ENCODE results near the gene ACTL7A. TPM values are rescaled to one million over a fixed set of nuclear protein-coding genes. Genes with fewer than 3 reads are reported as not detected.
"Not testable (repeated sequence)": the region's sequence is repeated elsewhere in the genome, so short reads cannot be mapped to it uniquely, and the experiment has no call there.

The ACTL7A gene
- total RNA-seq, 2 donors from 2014 or later = not detected

DNA sequence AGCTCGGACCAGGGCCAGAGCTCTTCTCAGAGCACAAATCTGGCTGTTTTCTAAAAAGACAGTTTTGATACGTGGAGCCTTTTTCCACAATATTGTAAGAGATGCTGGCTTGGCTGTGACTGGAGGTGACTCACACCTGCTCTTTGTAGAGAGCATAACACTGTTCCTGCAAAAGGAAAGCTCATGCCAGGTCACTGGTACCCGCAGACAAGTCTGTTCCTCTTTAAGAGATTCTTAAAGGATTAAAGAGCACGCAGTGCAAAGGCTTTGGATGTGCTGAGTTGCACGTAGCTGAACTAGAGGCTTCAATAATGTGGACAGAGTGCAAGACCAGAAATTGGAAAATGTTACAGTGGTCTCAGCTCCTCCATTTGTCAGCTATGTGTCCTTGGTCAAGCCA is 25.3 kb upstream of the ACTL7A start:
- no peak for DNase-seq
- WGBS, 2 experiments (ENCODE audit: insufficient coverage in 1 of 2, insufficient read length in 1 of 2) = 84 to 87% methylated on average over 5 of the region's 5 CpGs

DNA sequence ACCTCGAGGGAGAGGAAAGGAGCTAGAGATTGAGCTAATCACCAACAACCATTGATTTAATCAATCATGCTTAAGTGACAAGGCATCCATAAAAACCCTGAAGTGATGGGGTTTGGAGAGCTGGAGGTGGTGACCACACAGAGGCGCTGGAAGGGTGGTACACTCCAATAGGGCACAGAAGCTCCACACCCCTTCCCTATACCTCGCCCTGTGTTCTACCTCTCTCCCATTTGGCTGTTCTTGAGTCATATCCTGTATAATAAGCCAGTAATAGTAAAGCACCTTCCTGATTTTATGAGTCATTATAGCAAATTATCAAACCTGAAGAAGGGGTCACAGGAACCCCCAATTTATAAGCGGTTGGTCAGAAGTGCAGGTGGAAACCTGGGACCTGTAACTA is 24.5 kb upstream of the ACTL7A start:
- TF ChIP-seq, protein P1, sequence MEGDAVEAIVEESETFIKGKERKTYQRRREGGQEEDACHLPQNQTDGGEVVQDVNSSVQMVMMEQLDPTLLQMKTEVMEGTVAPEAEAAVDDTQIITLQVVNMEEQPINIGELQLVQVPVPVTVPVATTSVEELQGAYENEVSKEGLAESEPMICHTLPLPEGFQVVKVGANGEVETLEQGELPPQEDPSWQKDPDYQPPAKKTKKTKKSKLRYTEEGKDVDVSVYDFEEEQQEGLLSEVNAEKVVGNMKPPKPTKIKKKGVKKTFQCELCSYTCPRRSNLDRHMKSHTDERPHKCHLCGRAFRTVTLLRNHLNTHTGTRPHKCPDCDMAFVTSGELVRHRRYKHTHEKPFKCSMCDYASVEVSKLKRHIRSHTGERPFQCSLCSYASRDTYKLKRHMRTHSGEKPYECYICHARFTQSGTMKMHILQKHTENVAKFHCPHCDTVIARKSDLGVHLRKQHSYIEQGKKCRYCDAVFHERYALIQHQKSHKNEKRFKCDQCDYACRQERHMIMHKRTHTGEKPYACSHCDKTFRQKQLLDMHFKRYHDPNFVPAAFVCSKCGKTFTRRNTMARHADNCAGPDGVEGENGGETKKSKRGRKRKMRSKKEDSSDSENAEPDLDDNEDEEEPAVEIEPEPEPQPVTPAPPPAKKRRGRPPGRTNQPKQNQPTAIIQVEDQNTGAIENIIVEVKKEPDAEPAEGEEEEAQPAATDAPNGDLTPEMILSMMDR (conservative IDR thresholded peaks at IDR 0.05) = no peak
- whole genome bisulfite sequencing, 2 experiments (ENCODE audit: insufficient coverage in 1 of 2, insufficient read length in 1 of 2) = 91 to 100% methylated on average over 1 to 4 of the region's 4 CpGs
- no peak overlapping the region for H3K9ac ChIP-seq (ENCODE audit: extremely low read depth, low read length, poor library complexity, severe bottlenecking)
- no peak for DNase-seq
- H3K4me3 ChIP-seq (ENCODE audit: low read length) = no peak overlapping the region
- H3K36me3 ChIP-seq (ENCODE audit: control insufficient read depth, insufficient read depth, low read length) = no peaks in the 10 kb centered on the region
- H3K4me1 ChIP-seq (ENCODE audit: control insufficient read depth, insufficient read depth, low read length) = no peaks in the 10 kb centered on the region
- no peaks in the 10 kb centered on the region for H3K36me3 Mint-ChIP-seq (ENCODE audit: low read depth)
- peaks cover 7% of the 10 kb centered on the region for H3K4me1 Mint-ChIP-seq
- H3K27me3 Mint-ChIP-seq (ENCODE audit: insufficient read depth) = no peaks in the 10 kb centered on the region
- H3K27ac Mint-ChIP-seq = no peak overlapping the region
- H3K27ac ChIP-seq (ENCODE audit: low read depth, low read length) = no peak overlapping the region
- no peaks in the 10 kb centered on the region for H3K9me3 Mint-ChIP-seq
- no peak overlapping the region for H3K4me3 Mint-ChIP-seq
- no peaks in the 10 kb centered on the region for H3K27me3 ChIP-seq (ENCODE audit: control insufficient read depth, insufficient read depth, low read length, poor library complexity, severe bottlenecking)
- H3K9me3 ChIP-seq (ENCODE audit: control insufficient read depth, low read length) = no peaks in the 10 kb centered on the region

More for the DNA sequence above, 25.3 kb upstream of the ACTL7A start:
- TF ChIP-seq, protein P1 (conservative IDR thresholded peaks at IDR 0.05) = no peak
- Mint-ChIP-seq H3K27me3 (ENCODE audit: insufficient read depth) (no peaks in the 10 kb centered on the region), H3K9me3 (no peaks in the 10 kb centered on the region), H3K4me1 (peaks cover 7% of the 10 kb centered on the region), H3K27ac (no peak overlapping the region), H3K36me3 (ENCODE audit: low read depth) (no peaks in the 10 kb centered on the region), H3K4me3 (no peak overlapping the region)
- H3K4me1 ChIP-seq (ENCODE audit: control insufficient read depth, insufficient read depth, low read length) = no peaks in the 10 kb centered on the region
- no peak overlapping the region for H3K4me3 ChIP-seq (ENCODE audit: low read length)
- no peak overlapping the region for H3K27ac ChIP-seq (ENCODE audit: low read depth, low read length)
- no peaks in the 10 kb centered on the region for H3K9me3 ChIP-seq (ENCODE audit: control insufficient read depth, low read length)
- H3K36me3 ChIP-seq (ENCODE audit: control insufficient read depth, insufficient read depth, low read length) = no peaks in the 10 kb centered on the region
- H3K27me3 ChIP-seq (ENCODE audit: control insufficient read depth, insufficient read depth, low read length, poor library complexity, severe bottlenecking) = no peaks in the 10 kb centered on the region
- H3K9ac ChIP-seq (ENCODE audit: extremely low read depth, low read length, poor library complexity, severe bottlenecking) = no peak overlapping the region

DNA sequence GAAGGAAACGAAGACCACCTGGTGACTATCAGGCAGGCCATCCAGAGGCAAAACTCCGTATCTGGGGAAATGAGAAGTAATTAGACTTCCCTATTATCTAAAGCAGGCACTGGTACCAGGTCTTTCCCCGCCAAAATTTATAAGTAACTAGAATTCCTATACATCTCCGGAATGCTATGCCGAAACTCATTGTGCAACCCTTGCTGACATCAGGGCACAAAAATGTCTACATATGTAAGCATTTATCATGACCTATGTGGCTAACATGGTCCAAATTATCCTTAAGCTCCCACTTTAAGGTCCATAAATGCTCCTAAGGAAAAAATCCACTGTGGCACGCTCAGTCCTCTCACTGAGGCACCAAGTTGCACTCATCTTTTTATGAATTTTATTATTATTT is 24.0 kb upstream of the ACTL7A start:
- no peaks in the 10 kb centered on the region for H3K36me3 Mint-ChIP-seq (ENCODE audit: low read depth)
- no peaks in the 10 kb centered on the region for H3K4me1 ChIP-seq (ENCODE audit: control insufficient read depth, insufficient read depth, low read length)
- H3K4me3 ChIP-seq (ENCODE audit: low read length) = no peak overlapping the region
- no peak overlapping the region for H3K27ac ChIP-seq (ENCODE audit: low read depth, low read length)
- H3K9me3 Mint-ChIP-seq = no peaks in the 10 kb centered on the region
- peaks cover 7% of the 10 kb centered on the region for H3K4me1 Mint-ChIP-seq
- no peak overlapping the region for H3K4me3 Mint-ChIP-seq
- no peak overlapping the region for H3K9ac ChIP-seq (ENCODE audit: extremely low read depth, low read length, poor library complexity, severe bottlenecking)
- H3K36me3 ChIP-seq (ENCODE audit: control insufficient read depth, insufficient read depth, low read length) = no peaks in the 10 kb centered on the region
- no peaks in the 10 kb centered on the region for H3K27me3 Mint-ChIP-seq (ENCODE audit: insufficient read depth)
- no peak overlapping the region for H3K27ac Mint-ChIP-seq
- DNase-seq = no peak
- TF ChIP-seq, protein P1 (conservative IDR thresholded peaks at IDR 0.05) = no peak
- H3K27me3 ChIP-seq (ENCODE audit: control insufficient read depth, insufficient read depth, low read length, poor library complexity, severe bottlenecking) = no peaks in the 10 kb centered on the region
- 94 to 100% methylated on average over 5 to 6 of the region's 6 CpGs for WGBS, 2 experiments (ENCODE audit: insufficient coverage in 1 of 2, insufficient read length in 1 of 2)
- H3K9me3 ChIP-seq (ENCODE audit: control insufficient read depth, low read length) = no peaks in the 10 kb centered on the region

DNA sequence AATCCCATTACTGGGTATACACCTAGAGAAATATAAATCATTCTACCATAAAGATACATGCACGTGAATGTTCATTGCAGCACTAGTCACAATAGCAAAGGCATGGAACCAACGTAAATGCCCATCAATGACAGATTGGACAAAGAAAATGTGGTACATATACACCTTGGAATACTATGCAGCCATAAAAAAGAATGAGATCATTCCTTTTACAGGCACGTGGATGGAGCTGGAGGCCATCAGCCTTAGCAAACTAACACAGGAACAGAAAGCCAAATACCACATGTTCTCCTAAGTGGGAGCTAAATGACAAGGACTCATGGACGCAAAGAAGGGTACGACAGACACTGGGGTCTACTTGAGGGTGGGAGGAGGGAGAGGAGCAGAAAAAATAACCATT is 22.5 kb upstream of the ACTL7A start:
- H3K4me1 Mint-ChIP-seq; H3K4me3 Mint-ChIP-seq; H3K27me3 Mint-ChIP-seq (ENCODE audit: insufficient read depth); H3K9ac ChIP-seq (ENCODE audit: extremely low read depth, low read length, poor library complexity, severe bottlenecking); H3K9me3 ChIP-seq (ENCODE audit: control insufficient read depth, low read length); H3K27me3 ChIP-seq (ENCODE audit: control insufficient read depth, insufficient read depth, low read length, poor library complexity, severe bottlenecking); H3K36me3 Mint-ChIP-seq (ENCODE audit: low read depth); H3K4me3 ChIP-seq (ENCODE audit: low read length); H3K27ac Mint-ChIP-seq; H3K27ac ChIP-seq (ENCODE audit: low read depth, low read length); H3K36me3 ChIP-seq (ENCODE audit: control insufficient read depth, insufficient read depth, low read length); DNase-seq; H3K4me1 ChIP-seq (ENCODE audit: control insufficient read depth, insufficient read depth, low read length); H3K9me3 Mint-ChIP-seq: not testable (repeated sequence)
- 94 to 96% methylated on average over 3 to 5 of the region's 5 CpGs for WGBS, 2 experiments (ENCODE audit: insufficient coverage in 1 of 2, insufficient read length in 1 of 2)
